HEK293T (cell line): ENCODE measurements around the gene MYOD1.

ENCODE experiments used
- CTCF ChIA-PET: fragments of 350-600 bp; formaldehyde crosslinking; extraction: SDS; loops from one replicate; lab custom pipeline; 2021; ENCODE audit warnings: antibody characterized with exemption, inconsistent platforms; lab: Yijun Ruan, JAX
- POLR2A ChIA-PET: fragments of 350-600 bp; formaldehyde crosslinking; extraction: SDS; loops from one replicate; lab custom pipeline; 2020; ENCODE audit warnings: antibody characterized with exemption, inconsistent platforms; lab: Yijun Ruan, JAX
- DNase-seq: peaks from one replicate; pipeline ENCODE4 v3.0.0; 2012; ENCODE audit warnings: mixed read lengths; ENCODE audit errors: extremely low spot score
- ARNT ChIP-seq: fragments of 450-650 bp; IDR thresholded peaks from 2 replicates; pipeline ENCODE4 v1.6.1; 2017; ENCODE audit warnings: mild to moderate bottlenecking
- BHLHE40 ChIP-seq: fragments of 450-650 bp; IDR thresholded peaks from 2 replicates; pipeline ENCODE4 v1.6.1; 2016; ENCODE audit warnings: mild to moderate bottlenecking, moderate library complexity, borderline replicate concordance
- CTBP1 ChIP-seq: fragments of 450-650 bp; IDR thresholded peaks from 2 replicates; pipeline ENCODE4 v1.6.1; 2016; ENCODE audit warnings: borderline replicate concordance
- ELF4 ChIP-seq: fragments of 450-650 bp; IDR thresholded peaks from 2 replicates; pipeline ENCODE4 v1.6.1; 2017; ENCODE audit warnings: antibody characterized with exemption
- FOXA1 ChIP-seq: fragments of 450-650 bp; IDR thresholded peaks from 2 replicates; pipeline ENCODE4 v1.6.1; 2016; ENCODE audit warnings: mild to moderate bottlenecking
- FOXK2 ChIP-seq: fragments of 450-650 bp; IDR thresholded peaks from 2 replicates; pipeline ENCODE4 v1.6.1; 2016; ENCODE audit warnings: mild to moderate bottlenecking
- FOXM1 ChIP-seq: fragments of 450-650 bp; IDR thresholded peaks from 2 replicates; pipeline ENCODE4 v1.6.1; 2017; ENCODE audit warnings: mild to moderate bottlenecking, borderline replicate concordance
- HDGF ChIP-seq: fragments of 450-650 bp; IDR thresholded peaks from 2 replicates; pipeline ENCODE4 v1.6.1; 2017; ENCODE audit warnings: antibody characterized with exemption, borderline replicate concordance
- L3MBTL2 ChIP-seq: fragments of 450-650 bp; conservative IDR thresholded peaks from 2 replicates; pipeline ENCODE4 v1.6.1; 2016; ENCODE audit warnings: mild to moderate bottlenecking
- LEF1 ChIP-seq: fragments of 450-650 bp; IDR thresholded peaks from 2 replicates; pipeline ENCODE4 v1.6.1; 2017; ENCODE audit warnings: mild to moderate bottlenecking, borderline replicate concordance
- NFRKB ChIP-seq: fragments of 450-650 bp; IDR thresholded peaks from 2 replicates; pipeline ENCODE4 v1.6.1; 2016; ENCODE audit warnings: mild to moderate bottlenecking, moderate library complexity
- SP1 ChIP-seq: fragments of 450-650 bp; IDR thresholded peaks from 2 replicates; pipeline ENCODE4 v1.6.1; 2017
- SUZ12 ChIP-seq: fragments of 450-650 bp; IDR thresholded peaks from 2 replicates; pipeline ENCODE4 v1.6.1; 2016; ENCODE audit warnings: mild to moderate bottlenecking
- TARDBP ChIP-seq: fragments of 450-650 bp; IDR thresholded peaks from 2 replicates; pipeline ENCODE4 v1.6.1; 2016
- ZNF384 ChIP-seq: fragments of 450-650 bp; IDR thresholded peaks from 2 replicates; pipeline ENCODE4 v1.6.1; 2016
- TF ChIP-seq, protein P1 (sequence below): fragments of 450-650 bp; IDR thresholded peaks from 2 replicates; pipeline ENCODE4 v1.6.1; 2016

Gene MYOD1

GRCh38 chr11:17738151-17738973, 19.0 kb downstream of the MYOD1 start:
- TF ChIP-seq CTBP1 (no peak), FOXK2 (no peak), ELF4 (no peak), NFRKB (no peak), BHLHE40 (no peak), ARNT (no peak), HDGF (no peak)
- ChIA-PET CTCF (interaction anchor here (0.6 to 1.1 kb wide), 2 partner anchors 241 to 252 kb away, joined by 3 to 4 read pairs; no protein-coding TSS in a partner anchor), POLR2A (no interaction called here)
- no peak for DNase-seq

- CTCF ChIA-PET = interaction anchor here (0.8 kb wide), 1 partner anchor 9 kb away, joined by 4 read pairs; no protein-coding TSS in a partner anchor
Observed at GRCh38 chr11:17739945-17740338, 20.6 kb downstream of the MYOD1 start.

DNA sequence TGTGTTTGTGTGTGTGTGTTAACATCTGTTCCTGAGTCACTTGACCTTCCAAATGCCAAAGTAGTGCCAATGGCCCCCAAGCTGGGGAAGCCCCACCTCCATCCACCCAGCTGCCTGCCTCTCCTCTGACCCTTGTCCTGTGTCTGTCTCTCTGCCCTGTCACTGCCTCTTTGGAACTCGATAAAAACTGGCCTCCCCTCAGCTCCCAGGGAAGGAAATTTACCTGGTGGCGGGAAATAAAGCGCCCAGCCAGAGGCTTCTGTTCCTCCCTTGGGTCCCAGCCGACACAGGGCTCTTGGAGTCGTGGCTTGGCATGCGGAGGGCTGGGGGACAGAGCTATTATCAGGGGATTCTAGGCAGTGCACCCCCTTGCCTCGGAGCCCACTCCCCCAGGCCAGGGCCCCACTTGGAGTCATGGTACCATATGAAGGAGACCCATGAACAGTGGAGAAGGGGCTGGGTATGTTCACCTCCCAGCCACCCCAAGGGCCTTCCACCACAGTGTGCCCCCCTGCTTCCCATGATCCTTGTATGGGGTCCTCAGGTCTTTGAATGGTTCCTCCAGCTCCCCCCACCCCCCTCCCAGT, 21.4 kb downstream of the MYOD1 start:
- no peak for DNase-seq
- POLR2A ChIA-PET = no interaction called here
- TF ChIP-seq CTBP1 = no peak
- CTCF ChIA-PET = interaction anchor here (0.7 to 0.8 kb wide), 2 partner anchors 10 to 564 kb away, joined by 3 to 4 read pairs; no protein-coding TSS in a partner anchor

More at GRCh38 chr11:17739945-17740338, 20.6 kb downstream of the MYOD1 start:
- DNase-seq = no peak
- POLR2A ChIA-PET = no interaction called here
- TF ChIP-seq ARNT = no peak
- TF ChIP-seq HDGF = no peak
- no peak for TF ChIP-seq LEF1
- TF ChIP-seq BHLHE40 = no peak
- no peak for TF ChIP-seq SUZ12
- no peak for TF ChIP-seq FOXK2
- TF ChIP-seq L3MBTL2 = no peak
- no peak for TF ChIP-seq CTBP1
- no peak for TF ChIP-seq ELF4
- no peak for TF ChIP-seq FOXA1
- no peak for TF ChIP-seq FOXM1
- no peak for TF ChIP-seq SP1
- no peak for TF ChIP-seq NFRKB
- TF ChIP-seq ZNF384 = no peak

- ChIA-PET POLR2A (no interaction called here), CTCF (interaction anchor here (0.8 to 2.0 kb wide), 2 partner anchors 10 to 11 kb away, joined by 3 to 7 read pairs; no protein-coding TSS in a partner anchor)
- no peak for DNase-seq
- no peak for TF ChIP-seq L3MBTL2
- no peak for TF ChIP-seq HDGF
- TF ChIP-seq FOXM1 = no peak
- no peak for TF ChIP-seq LEF1
Observed at GRCh38 chr11:17741487-17741886, 22.1 kb downstream of the MYOD1 start.

- ChIA-PET POLR2A (no interaction called here), CTCF (interaction anchor here (0.8 to 2.0 kb wide), 2 partner anchors 10 to 11 kb away, joined by 3 to 7 read pairs; no protein-coding TSS in a partner anchor)
- DNase-seq = no peak
- no peak for TF ChIP-seq SP1
Observed at GRCh38 chr11:17742019-17742418, 22.6 kb downstream of the MYOD1 start.

DNA sequence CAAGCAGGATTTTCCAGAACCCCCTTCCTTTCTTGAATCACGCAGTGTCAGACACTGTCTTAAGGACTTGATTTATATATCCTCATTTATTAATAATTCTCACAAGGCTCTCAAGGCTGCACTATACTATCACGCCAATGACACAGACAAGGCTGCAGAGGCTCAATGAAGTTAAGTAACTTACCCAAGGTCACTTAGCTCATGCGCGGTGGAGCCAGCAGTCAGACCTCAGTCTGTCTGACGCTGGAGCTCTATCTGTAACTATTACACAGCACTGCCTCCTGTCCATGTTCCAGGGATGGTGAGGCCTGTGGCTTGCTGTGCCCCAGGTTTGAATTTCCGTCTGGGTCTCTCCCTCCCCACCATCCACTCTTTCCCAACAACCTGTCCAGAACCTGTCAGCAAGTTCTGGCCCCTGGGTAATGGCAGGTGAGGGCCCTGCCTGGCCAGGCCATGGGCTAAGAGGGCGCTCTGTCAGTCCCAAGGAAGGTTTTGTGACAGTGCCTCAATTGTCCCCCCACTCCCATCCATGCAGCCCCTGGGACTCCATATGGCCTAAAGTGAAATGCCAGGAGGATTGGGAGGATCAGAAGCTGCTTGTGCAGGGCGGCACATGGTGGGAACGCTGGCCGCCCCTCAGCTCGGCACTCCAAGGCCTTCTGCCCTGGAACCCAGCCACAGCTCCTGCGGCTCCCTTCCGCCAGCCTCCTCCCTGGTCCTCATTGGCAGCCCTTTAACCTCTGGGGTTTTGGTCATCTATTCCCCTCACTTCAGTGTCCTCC, 23.8 kb downstream of the MYOD1 start:
- POLR2A ChIA-PET = no interaction called here
- CTCF ChIA-PET = interaction anchor here (1.2 to 2.0 kb wide), 2 partner anchors 9 to 12 kb away, joined by 4 to 7 read pairs; partner anchors contain the start of gene KCNC1
- no peak for DNase-seq
- TF ChIP-seq TARDBP = no peak
- no peak for TF ChIP-seq FOXM1
- TF ChIP-seq SP1 = no peak

GRCh38 chr11:17743808-17744119, 24.4 kb downstream of the MYOD1 start:
- TF ChIP-seq ARNT (no peak), TARDBP (no peak), L3MBTL2 (no peak), CTBP1 (no peak), FOXK2 (no peak)
- ChIA-PET POLR2A (no interaction called here), CTCF (interaction anchor here (1.2 kb wide), 1 partner anchor 9 kb away, joined by 4 read pairs; the partner anchor contains the start of gene KCNC1)
- no peak for DNase-seq

DNA sequence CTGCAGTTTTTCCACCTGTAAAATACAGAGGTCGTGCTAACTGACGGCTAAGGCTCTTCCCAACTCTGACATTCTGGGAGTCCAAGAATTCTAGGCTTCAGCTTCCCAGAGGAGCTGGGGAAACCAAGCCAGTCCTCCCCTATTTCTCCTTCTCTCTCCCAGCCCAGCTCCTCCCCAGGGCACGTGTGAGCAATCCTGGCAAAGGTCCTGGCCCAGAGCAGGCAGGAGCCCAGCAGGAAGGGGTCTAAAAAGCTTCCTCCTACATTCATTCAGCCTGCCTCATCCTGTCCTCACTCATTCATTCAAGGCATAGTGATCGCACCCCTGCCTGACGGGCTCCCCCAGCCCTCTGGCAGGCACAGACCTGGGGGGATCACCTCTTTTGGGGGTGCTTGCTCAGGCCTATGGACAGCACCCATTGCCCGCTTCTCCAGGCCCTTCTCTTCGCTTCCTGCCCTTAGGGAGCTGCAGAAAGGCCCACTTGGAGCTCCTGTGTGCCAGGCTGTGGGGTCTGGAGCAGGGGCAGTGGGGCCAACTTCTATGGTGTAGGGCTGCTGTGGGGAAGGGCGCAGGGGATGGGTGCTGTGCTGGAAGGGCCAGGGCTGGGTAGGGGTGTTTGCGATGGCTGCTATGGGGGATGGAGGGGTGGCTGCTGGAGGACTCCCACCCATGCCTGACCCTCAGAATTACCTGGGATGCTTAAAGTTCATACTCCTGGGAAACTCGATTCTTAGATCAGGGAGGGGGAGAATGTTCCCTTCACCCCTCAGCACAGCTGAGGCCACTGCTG, 25.0 kb downstream of the MYOD1 start:
- no peak for DNase-seq
- CTCF ChIA-PET = interaction anchor here (1.2 kb wide), 1 partner anchor 10 kb away, joined by 4 read pairs; the partner anchor contains the start of gene KCNC1
- POLR2A ChIA-PET = no interaction called here
- TF ChIP-seq L3MBTL2 (no peak), ARNT (no peak), CTBP1 (no peak), FOXK2 (no peak), TARDBP (no peak), ELF4 (no peak), NFRKB (no peak), BHLHE40 (no peak), SP1 (no peak), SUZ12 (no peak), FOXA1 (no peak), FOXM1 (no peak), ZNF384 (no peak)
- TF ChIP-seq, protein P1, sequence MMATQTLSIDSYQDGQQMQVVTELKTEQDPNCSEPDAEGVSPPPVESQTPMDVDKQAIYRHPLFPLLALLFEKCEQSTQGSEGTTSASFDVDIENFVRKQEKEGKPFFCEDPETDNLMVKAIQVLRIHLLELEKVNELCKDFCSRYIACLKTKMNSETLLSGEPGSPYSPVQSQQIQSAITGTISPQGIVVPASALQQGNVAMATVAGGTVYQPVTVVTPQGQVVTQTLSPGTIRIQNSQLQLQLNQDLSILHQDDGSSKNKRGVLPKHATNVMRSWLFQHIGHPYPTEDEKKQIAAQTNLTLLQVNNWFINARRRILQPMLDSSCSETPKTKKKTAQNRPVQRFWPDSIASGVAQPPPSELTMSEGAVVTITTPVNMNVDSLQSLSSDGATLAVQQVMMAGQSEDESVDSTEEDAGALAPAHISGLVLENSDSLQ = no peak
